ENCODE measurements around the gene HSD17B12.

DNA sequence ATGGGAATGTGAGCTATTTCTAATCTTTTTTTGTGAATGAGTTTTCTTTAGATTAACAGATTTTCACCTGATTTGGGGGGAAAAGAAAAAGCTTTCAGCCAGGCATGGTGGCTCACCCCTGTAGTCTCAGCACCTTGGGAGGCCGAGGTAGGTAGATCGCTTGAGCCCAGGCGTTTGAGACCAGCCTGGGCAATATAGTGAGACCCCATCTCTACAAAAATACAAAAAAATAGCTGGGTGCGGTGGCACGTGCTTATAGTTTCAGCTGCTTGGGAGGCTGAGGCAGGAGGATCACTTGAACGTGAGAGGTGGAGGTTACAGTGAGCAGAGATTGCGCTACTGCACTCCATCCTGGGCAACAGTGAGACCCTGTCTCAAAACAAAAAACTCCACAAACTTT, 92.2 kb downstream of the HSD17B12 start:
- TF ChIP-seq, protein P1, sequence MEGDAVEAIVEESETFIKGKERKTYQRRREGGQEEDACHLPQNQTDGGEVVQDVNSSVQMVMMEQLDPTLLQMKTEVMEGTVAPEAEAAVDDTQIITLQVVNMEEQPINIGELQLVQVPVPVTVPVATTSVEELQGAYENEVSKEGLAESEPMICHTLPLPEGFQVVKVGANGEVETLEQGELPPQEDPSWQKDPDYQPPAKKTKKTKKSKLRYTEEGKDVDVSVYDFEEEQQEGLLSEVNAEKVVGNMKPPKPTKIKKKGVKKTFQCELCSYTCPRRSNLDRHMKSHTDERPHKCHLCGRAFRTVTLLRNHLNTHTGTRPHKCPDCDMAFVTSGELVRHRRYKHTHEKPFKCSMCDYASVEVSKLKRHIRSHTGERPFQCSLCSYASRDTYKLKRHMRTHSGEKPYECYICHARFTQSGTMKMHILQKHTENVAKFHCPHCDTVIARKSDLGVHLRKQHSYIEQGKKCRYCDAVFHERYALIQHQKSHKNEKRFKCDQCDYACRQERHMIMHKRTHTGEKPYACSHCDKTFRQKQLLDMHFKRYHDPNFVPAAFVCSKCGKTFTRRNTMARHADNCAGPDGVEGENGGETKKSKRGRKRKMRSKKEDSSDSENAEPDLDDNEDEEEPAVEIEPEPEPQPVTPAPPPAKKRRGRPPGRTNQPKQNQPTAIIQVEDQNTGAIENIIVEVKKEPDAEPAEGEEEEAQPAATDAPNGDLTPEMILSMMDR (IDR thresholded peaks at IDR 0.05), result no peak
- TF ChIP-seq POLR2A (IDR thresholded peaks at IDR 0.05), result no peak
